HepG2 (cell line): ENCODE measurements around the gene CYLD. TPM values are rescaled to one million over a fixed set of nuclear protein-coding genes. Genes with fewer than 3 reads are reported as not detected.

ENCODE experiments used
- ATAC-seq: fragments of 200-7000 bp; cut with Tn5 transposase; 3 replicates; pipeline ENCODE4 v1.9.1; 2020; ENCODE audit warnings: mild to moderate bottlenecking, moderate library complexity
- BruUV-seq: library from RNA; stranded (reverse); fragments of 400-500 nt; replicated peaks from 2 replicates; lab custom pipeline; 2021; lab: Mats Ljungman, UMichigan
- CTCF ChIA-PET: fragments of 300-600 bp; formaldehyde crosslinking; extraction: SDS; loops from one replicate; lab custom pipeline; 2021; ENCODE audit warnings: low total read pairs, inconsistent platforms, low intra/inter-chr PET ratio; lab: Yijun Ruan, JAX
- POLR2A ChIA-PET: fragments of 350-600 bp; sonication (Branson Sonifier 250); formaldehyde crosslinking; loops from one replicate; lab custom pipeline; 2020; ENCODE audit warnings: antibody characterized with exemption, inconsistent platforms; lab: Yijun Ruan, JAX
- DNase-seq: peaks from one replicate; pipeline ENCODE4 v3.0.0-alpha.2; 2015; ENCODE audit warnings: low spot score
- FAIRE-seq: peaks from 3 replicates; lab custom pipeline; 2011; peaks lifted over from hg19 to GRCh38; lab: Jason Lieb, UNC
- H2AFZ ChIP-seq: one replicate; pipeline ENCODE4 v1.6.1; 2011; ENCODE audit warnings: low read length, inconsistent platforms
- H3K27ac ChIP-seq: fragments of 300-600 bp; 3 replicates; pipeline ENCODE4 v1.8.0; 2011; ENCODE audit warnings: mixed run types, mild to moderate bottlenecking, mixed read lengths, low read length, inconsistent platforms; ENCODE audit not compliant: insufficient read depth; ENCODE audit errors: extremely low read length
- H3K27me3 ChIP-seq, 2 experiments: fragments of 200-600 bp in 1 of 2; 2 replicates in 1 of 2; 3 replicates in 1 of 2; pipeline versions ENCODE4 v1.6.0 to v1.8.0; 2011; ENCODE audit warnings: low read length in 2 of 2, mild to moderate bottlenecking in 2 of 2, moderate library complexity in 2 of 2, inconsistent platforms in 1 of 2; ENCODE audit not compliant: insufficient read depth in 2 of 2, control insufficient read depth in 1 of 2
- H3K36me3 ChIP-seq, 2 experiments: fragments of 200-600 bp in 1 of 2; replicated peaks in 1 of 2; 2 replicates in 1 of 2; 3 replicates in 1 of 2; pipeline versions ENCODE4 v1.5.1 to v1.8.0; 2011; ENCODE audit warnings: low read length in 2 of 2, inconsistent platforms in 1 of 2; ENCODE audit not compliant: insufficient read depth in 2 of 2, control insufficient read depth in 1 of 2
- H3K4me1 ChIP-seq: 2 replicates; pipeline ENCODE4 v1.5.1; 2012; ENCODE audit warnings: low read length, inconsistent platforms; ENCODE audit not compliant: insufficient read depth
- H3K4me2 ChIP-seq: 2 replicates; pipeline ENCODE4 v1.6.0; 2011; ENCODE audit warnings: low read depth, low read length, inconsistent platforms
- H3K4me3 ChIP-seq, 3 experiments: fragments of 200-600 bp in 1 of 3; sonication (generic), shearing (Covaris generic) in 1 of 3; replicated peaks in 1 of 3; 2 replicates each; pipeline ENCODE4 v1.5.1; 2011 to 2016; ENCODE audit warnings: low read length in 3 of 3, inconsistent platforms in 2 of 3, low read depth in 2 of 3, mild to moderate bottlenecking in 2 of 3, control low read depth in 1 of 3, mixed read lengths in 1 of 3; ENCODE audit not compliant: insufficient read depth in 1 of 3
- H3K79me2 ChIP-seq: one replicate; pipeline ENCODE4 v1.6.1; 2011; ENCODE audit warnings: low read length, inconsistent platforms; ENCODE audit not compliant: insufficient read depth
- H3K9ac ChIP-seq: 2 replicates; pipeline ENCODE4 v1.6.0; 2011; ENCODE audit warnings: mild to moderate bottlenecking, low read depth, low read length, inconsistent platforms; ENCODE audit not compliant: insufficient read depth
- H3K9me3 ChIP-seq: 2 replicates; pipeline ENCODE4 v1.5.1; 2012; ENCODE audit warnings: mild to moderate bottlenecking, low read length
- H4K20me1 ChIP-seq: 2 replicates; pipeline ENCODE4 v1.6.0; 2011; ENCODE audit warnings: inconsistent platforms, mild to moderate bottlenecking, low read length, moderate library complexity; ENCODE audit not compliant: insufficient read depth
- CBX2 ChIP-seq, 2 experiments: fragments of 200-600 bp in 1 of 2; sonication (generic); formaldehyde crosslinking in 1 of 2; IDR thresholded peaks; 2 replicates each; pipeline versions ENCODE4 v1.7.0 to v1.8.1; 2018 to 2022; ENCODE audit warnings: low read depth in 2 of 2, low read length in 1 of 2, mild to moderate bottlenecking in 1 of 2, missing genetic modification reagents in 1 of 2
- ELF1 ChIP-seq: sonication (generic); formaldehyde crosslinking; IDR thresholded peaks from 2 replicates; pipeline ENCODE4 v1.4.0; 2020; ENCODE audit warnings: missing genetic modification reagents
- ZMYM2 ChIP-seq: sonication (generic); formaldehyde crosslinking; IDR thresholded peaks from 2 replicates; pipeline ENCODE4 v1.8.0; 2022; ENCODE audit warnings: mild to moderate bottlenecking, missing genetic modification reagents
- WGBS: methylation state at CpG from one replicate; pipeline ENCODE4 v1.1.6; 2017; ENCODE audit warnings: low lambda C conversion rate; 5-methylcytosine and 5-hydroxymethylcytosine counted together
- in situ Hi-C: cut with HindIII; loops from 2 replicates; pipeline ENCODE4 v1.10.0; 2017; ENCODE audit warnings: low pct_unique_long_range_greater_than_20kb; ENCODE audit not compliant: extremely low pct_ligation_motif_present
- intact Hi-C: fragments of 100-400 bp; cut with micrococcal nuclease; formaldehyde crosslinking; loops from one replicate; pipeline ENCODE4 v1.10.0; 2022; ENCODE audit not compliant: unreplicated experiment
- polyA plus RNA-seq, 8 experiments: library from polyadenylated mRNA; depleted of rRNA in 3 of 8; stranded (reverse) in 7 of 8; unstranded in 1 of 8; fragments of >200 nt; fragmentation: Illumina TruSeq in 4 of 8; extraction: Trizol in 4 of 8; gene quantifications; 2 replicates each; pipeline versions ENCODE4 v1.2.1 to v1.2.3, GENCODE V29; 2011 to 2016; ENCODE audit warnings: low read depth in 4 of 8, missing spikeins in 1 of 8, mixed read lengths in 1 of 8; ENCODE audit not compliant: insufficient read depth in 1 of 8
- total RNA-seq, 5 experiments: library from RNA; depleted of rRNA; stranded (reverse); fragments of >200 nt; fragmentation: Illumina TruSeq; extraction: Trizol; gene quantifications; 2 replicates each; pipeline ENCODE4 v1.2.3, GENCODE V29; 2016; ENCODE audit warnings: low read depth in 1 of 5
- TF ChIP-seq, protein P1 (sequence below): fragments of 450-650 bp; IDR thresholded peaks from 2 replicates; pipeline ENCODE4 v1.6.1; 2017
- TF ChIP-seq, protein P2 (sequence below): IDR thresholded peaks from 2 replicates; pipeline ENCODE4 v1.6.1; 2012; ENCODE audit warnings: low read length, improper control_type of control experiment

The CYLD gene
- total and polyA plus RNA-seq, 2 of the 13 experiments (the other 11 are each of a cell fraction or from before 2014, with no cell fraction given) = 6.1 to 11.4 TPM

DNA sequence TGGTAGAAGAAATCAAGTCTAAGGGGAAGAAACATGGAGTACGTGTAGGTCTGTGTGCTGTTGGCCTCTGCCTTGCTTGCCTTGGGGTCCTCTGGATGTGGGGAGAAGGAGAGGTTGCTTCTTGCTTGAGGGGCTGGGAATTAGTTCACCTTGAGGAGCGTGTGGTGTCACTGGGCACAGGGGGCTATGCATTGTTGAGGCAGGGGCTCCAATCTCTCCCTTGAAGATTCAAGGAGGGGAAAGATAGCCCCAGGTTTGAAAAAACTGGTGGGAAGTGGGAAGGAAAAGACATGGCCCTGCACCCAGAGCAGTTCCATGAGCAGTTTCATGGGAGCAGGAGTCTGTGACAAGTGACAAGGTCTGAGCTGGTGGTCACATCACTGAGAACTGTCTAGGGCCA is 103.4 kb downstream of the CYLD start:
- no TSS peak for BruUV-seq
- POLR2A ChIA-PET = no interaction called here
- CTCF ChIA-PET = no interaction called here

More for the DNA sequence above, 103.4 kb downstream of the CYLD start:
- Histone ChIP-seq H4K20me1 (no peaks in the 10 kb centered on the region), H3K9ac (no peak overlapping the region), H3K36me3 (no peaks in the 10 kb centered on the region), H3K79me2 (no peaks in the 10 kb centered on the region), H3K4me1 (peaks cover 9% of the 10 kb centered on the region; the same call in 1 of the 2 replicates), H3K4me2 (no peak overlapping the region), H3K4me3 (no peak overlapping the region), H3K9me3 (no peaks in the 10 kb centered on the region), H3K27ac (no peak overlapping the region), H2AFZ (no peak overlapping the region), H3K27me3 (peaks cover 0 to 6% of the 10 kb centered on the region in 2 experiments; a peak in 1 of 5 replicates)
- FAIRE-seq (no peak), DNase-seq (no peak), ATAC-seq (no peak)
- in situ Hi-C loops = no loop called here
- intact Hi-C loops = no loop called here
- TF ChIP-seq CBX2 (IDR thresholded peaks at IDR 0.05; ENCODE audit: low read depth, low read length) = no peak
- no peak for TF ChIP-seq CBX2 (CRISPR knock-in tag; IDR thresholded peaks at IDR 0.05; ENCODE audit: low read depth)
- no peak for TF ChIP-seq ELF1 (CRISPR knock-in tag)
- TF ChIP-seq ZMYM2 (CRISPR knock-in tag) = no peak
- TF ChIP-seq, protein P1, sequence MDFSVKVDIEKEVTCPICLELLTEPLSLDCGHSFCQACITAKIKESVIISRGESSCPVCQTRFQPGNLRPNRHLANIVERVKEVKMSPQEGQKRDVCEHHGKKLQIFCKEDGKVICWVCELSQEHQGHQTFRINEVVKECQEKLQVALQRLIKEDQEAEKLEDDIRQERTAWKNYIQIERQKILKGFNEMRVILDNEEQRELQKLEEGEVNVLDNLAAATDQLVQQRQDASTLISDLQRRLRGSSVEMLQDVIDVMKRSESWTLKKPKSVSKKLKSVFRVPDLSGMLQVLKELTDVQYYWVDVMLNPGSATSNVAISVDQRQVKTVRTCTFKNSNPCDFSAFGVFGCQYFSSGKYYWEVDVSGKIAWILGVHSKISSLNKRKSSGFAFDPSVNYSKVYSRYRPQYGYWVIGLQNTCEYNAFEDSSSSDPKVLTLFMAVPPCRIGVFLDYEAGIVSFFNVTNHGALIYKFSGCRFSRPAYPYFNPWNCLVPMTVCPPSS = no peak
- TF ChIP-seq, protein P2, sequence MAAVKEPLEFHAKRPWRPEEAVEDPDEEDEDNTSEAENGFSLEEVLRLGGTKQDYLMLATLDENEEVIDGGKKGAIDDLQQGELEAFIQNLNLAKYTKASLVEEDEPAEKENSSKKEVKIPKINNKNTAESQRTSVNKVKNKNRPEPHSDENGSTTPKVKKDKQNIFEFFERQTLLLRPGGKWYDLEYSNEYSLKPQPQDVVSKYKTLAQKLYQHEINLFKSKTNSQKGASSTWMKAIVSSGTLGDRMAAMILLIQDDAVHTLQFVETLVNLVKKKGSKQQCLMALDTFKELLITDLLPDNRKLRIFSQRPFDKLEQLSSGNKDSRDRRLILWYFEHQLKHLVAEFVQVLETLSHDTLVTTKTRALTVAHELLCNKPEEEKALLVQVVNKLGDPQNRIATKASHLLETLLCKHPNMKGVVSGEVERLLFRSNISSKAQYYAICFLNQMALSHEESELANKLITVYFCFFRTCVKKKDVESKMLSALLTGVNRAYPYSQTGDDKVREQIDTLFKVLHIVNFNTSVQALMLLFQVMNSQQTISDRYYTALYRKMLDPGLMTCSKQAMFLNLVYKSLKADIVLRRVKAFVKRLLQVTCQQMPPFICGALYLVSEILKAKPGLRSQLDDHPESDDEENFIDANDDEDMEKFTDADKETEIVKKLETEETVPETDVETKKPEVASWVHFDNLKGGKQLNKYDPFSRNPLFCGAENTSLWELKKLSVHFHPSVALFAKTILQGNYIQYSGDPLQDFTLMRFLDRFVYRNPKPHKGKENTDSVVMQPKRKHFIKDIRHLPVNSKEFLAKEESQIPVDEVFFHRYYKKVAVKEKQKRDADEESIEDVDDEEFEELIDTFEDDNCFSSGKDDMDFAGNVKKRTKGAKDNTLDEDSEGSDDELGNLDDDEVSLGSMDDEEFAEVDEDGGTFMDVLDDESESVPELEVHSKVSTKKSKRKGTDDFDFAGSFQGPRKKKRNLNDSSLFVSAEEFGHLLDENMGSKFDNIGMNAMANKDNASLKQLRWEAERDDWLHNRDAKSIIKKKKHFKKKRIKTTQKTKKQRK = no peak
- 24% methylated on average over 2 of the region's 2 CpGs for WGBS
